Right lobe of liver (tissue), 6 donors: ENCODE measurements around the gene MAP3K10. TPM values are rescaled to one million over a fixed set of nuclear protein-coding genes. Genes with fewer than 3 reads are reported as not detected.

Source experiments
- ATAC-seq, 4 donors: fragments of 200-7000 bp; cut with Tn5 transposase; one replicate each; pipeline ENCODE4 v1.9.1; 2020; ENCODE audit warnings: mild to moderate bottlenecking in 4 of 4, moderate library complexity in 4 of 4
- DNase-seq, 3 donors: peaks; one replicate each; pipeline ENCODE4 v3.0.0-alpha.2; 2020
- H3K27ac ChIP-seq, 3 donors: fragments of 200-600 bp; one replicate each; pipeline ENCODE4 v1.8.0; 2022
- H3K27me3 ChIP-seq, 2 donors: fragments of 200-600 bp; one replicate each; pipeline ENCODE4 v1.8.0; 2022
- H3K36me3 ChIP-seq, 4 donors: fragments of 200-600 bp; sonication (generic) in 1 of 4; one replicate each; pipeline versions ENCODE4 v1.5.1 to v1.8.0; 2017 to 2022; ENCODE audit warnings: control low read depth in 1 of 4
- H3K4me1 ChIP-seq, 4 donors: fragments of 200-600 bp; sonication (generic) in 1 of 4; one replicate each; pipeline versions ENCODE4 v1.5.1 to v1.8.0; 2017 to 2022; ENCODE audit warnings: control low read depth in 1 of 4
- H3K4me3 ChIP-seq, 3 donors: fragments of 200-600 bp; one replicate each; pipeline ENCODE4 v1.8.0; 2022
- H3K9me3 ChIP-seq, 4 donors: fragments of 200-600 bp; sonication (generic) in 1 of 4; one replicate each; pipeline versions ENCODE4 v1.5.1 to v1.8.0; 2017 to 2022; ENCODE audit warnings: control low read depth in 1 of 4
- POLR2A ChIP-seq: fragments of 450-650 bp; IDR thresholded peaks from one replicate; pipeline ENCODE4 v1.6.1; 2017; ENCODE audit warnings: antibody characterized with exemption, mild to moderate bottlenecking
- WGBS: methylation state at CpG from one replicate; pipeline ENCODE4 v1.1.6; 2018; ENCODE audit warnings: low coverage, low lambda C conversion rate; ENCODE audit not compliant: insufficient coverage; ENCODE audit errors: missing lambda C conversion rate; 5-methylcytosine and 5-hydroxymethylcytosine counted together
- intact Hi-C, 2 donors: fragments of 100-400 bp; cut with DNase I; formaldehyde crosslinking; loops; one replicate each; pipeline versions ENCODE4 v1.11.2 to v1.14.1; 2022
- total RNA-seq, 6 experiments: library from RNA; depleted of rRNA in 2 of 6; stranded (reverse); fragments of >200 nt in 2 of 6; fragmentation: NEBNext Ultra II Directional in 3 of 6; extraction: Animal tissue kit (Norgen Biotek cat#: 25700) in 3 of 6; gene quantifications; one replicate each; pipeline versions ENCODE4 v1.1.0 to v1.2.4, GENCODE V29; 2016 to 2023
- TF ChIP-seq, protein P1 (sequence below), 4 donors: fragments of 200-600 bp in 3 of 4; fragments of 450-650 bp in 1 of 4; IDR thresholded peaks; one replicate each; pipeline versions ENCODE4 v1.5.1 to v1.8.0; 2016 to 2022; ENCODE audit warnings: antibody characterized with exemption in 4 of 4, mild to moderate bottlenecking in 2 of 4
- donor health status: DM: no; HTN: yes; CAD: no.
- donor health status: DM: no; HTN: no; CAD: no.
- donor health status: DM: no; HTN: no; CAD: no.
- donor health status: DM: no; HTN: yes; CAD: no.
- donor health status: DM: no; HTN: yes; CAD: no.

The MAP3K10 gene
- total RNA-seq, 6 experiments from 2014 or later: 4.2 to 7.0 (median 6.5) TPM

DNA sequence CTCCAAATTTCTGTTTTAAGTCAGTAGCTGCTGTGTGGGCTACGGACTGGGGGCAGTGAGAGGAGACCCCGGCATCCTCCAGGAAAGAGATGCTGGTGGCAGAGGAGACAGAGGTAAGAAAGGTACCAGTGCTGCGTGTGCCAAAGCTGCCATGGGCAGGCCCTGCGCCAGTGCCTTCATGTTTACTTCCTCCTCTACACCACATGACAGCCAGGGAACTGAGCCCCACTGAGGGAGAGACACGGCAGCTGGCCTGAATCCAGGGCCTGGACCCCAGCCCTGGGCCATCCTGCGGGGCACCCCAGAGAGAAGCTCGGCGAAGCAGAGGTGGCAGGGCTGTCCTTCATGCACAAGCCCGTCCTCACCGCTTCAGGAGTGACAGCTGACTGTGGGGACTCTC, 58.0 kb downstream of the MAP3K10 start:
- no peak for TF ChIP-seq POLR2A
- TF ChIP-seq, protein P1, sequence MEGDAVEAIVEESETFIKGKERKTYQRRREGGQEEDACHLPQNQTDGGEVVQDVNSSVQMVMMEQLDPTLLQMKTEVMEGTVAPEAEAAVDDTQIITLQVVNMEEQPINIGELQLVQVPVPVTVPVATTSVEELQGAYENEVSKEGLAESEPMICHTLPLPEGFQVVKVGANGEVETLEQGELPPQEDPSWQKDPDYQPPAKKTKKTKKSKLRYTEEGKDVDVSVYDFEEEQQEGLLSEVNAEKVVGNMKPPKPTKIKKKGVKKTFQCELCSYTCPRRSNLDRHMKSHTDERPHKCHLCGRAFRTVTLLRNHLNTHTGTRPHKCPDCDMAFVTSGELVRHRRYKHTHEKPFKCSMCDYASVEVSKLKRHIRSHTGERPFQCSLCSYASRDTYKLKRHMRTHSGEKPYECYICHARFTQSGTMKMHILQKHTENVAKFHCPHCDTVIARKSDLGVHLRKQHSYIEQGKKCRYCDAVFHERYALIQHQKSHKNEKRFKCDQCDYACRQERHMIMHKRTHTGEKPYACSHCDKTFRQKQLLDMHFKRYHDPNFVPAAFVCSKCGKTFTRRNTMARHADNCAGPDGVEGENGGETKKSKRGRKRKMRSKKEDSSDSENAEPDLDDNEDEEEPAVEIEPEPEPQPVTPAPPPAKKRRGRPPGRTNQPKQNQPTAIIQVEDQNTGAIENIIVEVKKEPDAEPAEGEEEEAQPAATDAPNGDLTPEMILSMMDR (IDR thresholded peaks at IDR 0.05): no peak
- DNase-seq: no peak
- 65% methylated on average over 3 of the region's 10 CpGs for WGBS
- intact Hi-C loops: no loop called here
- peaks cover 0 to 42% (median 7%) of the 10 kb centered on the region in 4 donors for H3K4me1 ChIP-seq
- no peak overlapping the region for H3K4me3 ChIP-seq
- H3K9me3 ChIP-seq: no peaks in the 10 kb centered on the region
- no peak overlapping the region for H3K27ac ChIP-seq
- ATAC-seq: no peak
- no peaks in the 10 kb centered on the region for H3K27me3 ChIP-seq
- H3K36me3 ChIP-seq: peaks cover 0 to 6% (median 0%) of the 10 kb centered on the region in 4 donors

DNA sequence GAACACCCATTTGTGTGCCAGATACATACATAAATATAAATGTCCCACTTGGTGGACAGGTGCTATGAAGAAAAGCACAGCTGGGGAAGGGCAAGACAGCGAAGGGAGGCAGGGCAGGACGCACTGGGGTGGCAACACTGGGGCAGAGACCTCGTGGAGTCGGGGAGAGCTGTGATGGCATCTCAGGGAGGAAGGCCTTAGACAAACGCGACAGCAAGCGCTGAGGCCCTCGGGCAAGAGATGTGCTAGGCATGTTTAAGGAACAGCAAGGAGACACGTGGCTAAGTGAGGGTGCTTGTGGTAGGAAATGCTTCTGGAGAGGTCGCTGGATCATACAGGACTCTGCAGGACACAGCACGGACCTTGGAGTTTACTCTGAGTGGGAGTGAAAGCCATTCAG, 58.6 kb downstream of the MAP3K10 start:
- DNase-seq (no peak), ATAC-seq (no peak)
- H3K36me3 ChIP-seq: peaks cover 0 to 7% (median 0%) of the 10 kb centered on the region in 4 donors
- no peaks in the 10 kb centered on the region for H3K9me3 ChIP-seq
- intact Hi-C loops: no loop called here
- WGBS: 49% methylated on average over 5 of the region's 11 CpGs
- H3K4me3 ChIP-seq: no peak overlapping the region
- no peaks in the 10 kb centered on the region for H3K27me3 ChIP-seq
- H3K27ac ChIP-seq: no peak overlapping the region
- TF ChIP-seq, protein P1 (IDR thresholded peaks at IDR 0.05): no peak
- TF ChIP-seq POLR2A: no peak
- H3K4me1 ChIP-seq: peaks cover 0 to 48% (median 8%) of the 10 kb centered on the region in 4 donors

DNA sequence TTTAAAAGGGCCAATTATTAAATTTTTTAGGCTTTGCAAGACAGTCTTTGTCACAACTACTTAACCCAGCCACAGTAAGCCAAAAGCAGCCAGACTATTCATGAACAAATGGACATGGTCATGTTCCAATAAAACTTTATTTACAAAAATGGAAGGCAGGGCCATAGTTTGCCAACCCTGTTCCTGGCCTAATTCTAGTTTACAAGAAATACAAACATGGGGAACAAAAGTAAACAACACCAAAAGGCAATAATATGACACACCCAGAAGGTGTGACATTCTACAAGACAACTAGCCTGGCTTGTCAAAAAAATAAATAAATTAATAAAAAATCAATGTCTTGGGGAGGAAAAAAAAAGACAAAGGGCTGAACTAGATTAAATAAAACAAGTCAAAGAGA, 60.0 kb downstream of the MAP3K10 start:
- Histone ChIP-seq H3K36me3 (peaks cover 0 to 17% (median under 1%) of the 10 kb centered on the region in 4 donors), H3K4me3 (no peak overlapping the region), H3K9me3 (no peaks in the 10 kb centered on the region), H3K27ac (no peak overlapping the region), H3K4me1 (peaks cover 0 to 54% (median 13%) of the 10 kb centered on the region in 4 donors), H3K27me3 (no peaks in the 10 kb centered on the region)
- intact Hi-C loops: no loop called here
- ATAC-seq (no peak), DNase-seq (no peak)
- TF ChIP-seq POLR2A: no peak
- TF ChIP-seq, protein P1 (IDR thresholded peaks at IDR 0.05): no peak

DNA sequence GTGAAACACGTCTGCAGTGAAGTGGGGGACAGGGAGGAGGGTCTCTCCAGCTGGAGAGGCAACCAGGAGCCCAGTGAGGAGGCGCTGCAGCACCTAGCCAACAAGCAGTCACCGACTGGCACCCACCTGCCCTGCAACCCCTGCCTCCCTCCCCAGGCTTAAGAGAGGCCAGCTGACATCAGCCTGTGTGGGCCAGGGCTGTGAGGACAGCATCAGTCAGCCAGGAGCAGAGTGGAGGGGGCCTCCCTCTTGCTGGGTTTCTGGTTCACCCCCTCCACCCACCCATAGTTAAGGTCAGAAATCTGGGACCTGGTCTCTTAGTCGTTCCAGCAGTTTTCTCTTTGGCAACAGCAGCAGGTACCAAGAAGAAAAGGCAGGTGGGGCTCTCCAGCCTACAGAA, 60.8 kb downstream of the MAP3K10 start:
- 100% methylated on average over 1 of the region's 4 CpGs for WGBS
- ATAC-seq: no peak
- peaks cover 0 to 55% (median 15%) of the 10 kb centered on the region in 4 donors for H3K4me1 ChIP-seq

More for the DNA sequence above, 60.8 kb downstream of the MAP3K10 start:
- Histone ChIP-seq H3K36me3 (peaks cover 0 to 21% (median under 1%) of the 10 kb centered on the region in 4 donors), H3K27ac (no peak overlapping the region), H3K27me3 (no peaks in the 10 kb centered on the region), H3K4me3 (no peak overlapping the region), H3K9me3 (no peaks in the 10 kb centered on the region)
- DNase-seq: no peak
- intact Hi-C loops: no loop called here
- TF ChIP-seq POLR2A: no peak
- TF ChIP-seq, protein P1 (IDR thresholded peaks at IDR 0.05): no peak
